SK-N-SH (cell line): ENCODE results near the gene MUC5B. TPM values are rescaled to one million over a fixed set of nuclear protein-coding genes. Genes with fewer than 3 reads are reported as not detected.

Experiments used
- CTCF ChIA-PET: fragments of 300-600, 350-600 bp; formaldehyde crosslinking; extraction: SDS; loops from one replicate; lab custom pipeline; 2021; lab: Yijun Ruan, JAX
- POLR2A ChIA-PET: fragments of 350-600 bp; sonication (Branson Sonifier 250); formaldehyde crosslinking; extraction: SDS; loops from one replicate; lab custom pipeline; 2020; ENCODE audit warnings: antibody characterized with exemption, inconsistent platforms; lab: Yijun Ruan, JAX
- DNase-seq: peaks from one replicate; pipeline ENCODE4 v3.0.0; 2012
- H2AFZ ChIP-seq: fragments of 200-600 bp; sonication (generic); 2 replicates; pipeline ENCODE4 v1.8.1; 2016; ENCODE audit warnings: antibody characterized with exemption, mild to moderate bottlenecking, low read depth
- H3F3A ChIP-seq: fragments of 200-600 bp; sonication (generic); replicated peaks from 2 replicates; pipeline ENCODE3; 2016; ENCODE audit warnings: antibody characterized with exemption, mild to moderate bottlenecking; ENCODE audit not compliant: insufficient read depth
- H3K27ac ChIP-seq, 2 experiments: fragments of 200-500 bp in 1 of 2; fragments of 200-600 bp in 1 of 2; sonication (Bioruptor generic) in 1 of 2; sonication (generic), shearing (Covaris generic) in 1 of 2; 2 replicates each; pipeline versions ENCODE4 v1.5.1 to v1.6.1; 2014 to 2016; ENCODE audit warnings: low read depth in 2 of 2, inconsistent platforms in 1 of 2, low read length in 1 of 2, mild to moderate bottlenecking in 1 of 2, mixed read lengths in 1 of 2
- H3K27me3 ChIP-seq: fragments of 200-600 bp; sonication (generic), shearing (Covaris generic); 2 replicates; pipeline ENCODE4 v1.6.1; 2016; ENCODE audit warnings: mixed run types; ENCODE audit not compliant: insufficient read depth
- H3K36me3 ChIP-seq, 2 experiments: fragments of 200-500 bp in 1 of 2; fragments of 200-600 bp in 1 of 2; sonication (Bioruptor generic) in 1 of 2; sonication (generic) in 1 of 2; replicated peaks in 1 of 2; 2 replicates each; pipeline versions ENCODE3 to v1.5.1; 2014 to 2016; ENCODE audit warnings: low read length in 1 of 2, mild to moderate bottlenecking in 1 of 2; ENCODE audit not compliant: insufficient read depth in 2 of 2, control insufficient read depth in 1 of 2
- H3K4me1 ChIP-seq, 2 experiments: fragments of 200-500 bp in 1 of 2; fragments of 200-600 bp in 1 of 2; sonication (Bioruptor generic) in 1 of 2; sonication (generic), shearing (Covaris generic) in 1 of 2; 2 replicates each; pipeline versions ENCODE4 v1.5.1 to v1.6.1; 2014 to 2016; ENCODE audit warnings: low read depth in 1 of 2, low read length in 1 of 2, mixed run types in 1 of 2; ENCODE audit not compliant: insufficient read depth in 2 of 2, control insufficient read depth in 1 of 2
- H3K4me2 ChIP-seq: fragments of 200-600 bp; sonication (generic), shearing (Covaris generic); 2 replicates; pipeline ENCODE4 v1.6.1; 2017; ENCODE audit warnings: mixed run types
- H3K4me3 ChIP-seq, 2 experiments: fragments of 200-500 bp in 1 of 2; fragments of 200-600 bp in 1 of 2; sonication (Bioruptor generic) in 1 of 2; sonication (generic), shearing (Covaris generic) in 1 of 2; 2 replicates each; pipeline versions ENCODE4 v1.5.1 to v1.8.1; 2014 to 2016; ENCODE audit warnings: low read depth in 2 of 2, inconsistent platforms in 1 of 2, low read length in 1 of 2, mild to moderate bottlenecking in 1 of 2, mixed read lengths in 1 of 2, moderate library complexity in 1 of 2
- H3K79me2 ChIP-seq: fragments of 200-600 bp; sonication (generic); 2 replicates; pipeline ENCODE4 v1.8.1; 2017; ENCODE audit warnings: mild to moderate bottlenecking; ENCODE audit not compliant: insufficient read depth
- H3K9ac ChIP-seq: fragments of 200-600 bp; sonication (generic); 2 replicates; pipeline ENCODE4 v1.6.1; 2017; ENCODE audit warnings: mixed run types
- H3K9me2 ChIP-seq: fragments of 200-600 bp; sonication (generic); 2 replicates; pipeline ENCODE4 v1.6.1; 2017; ENCODE audit warnings: mixed run types
- H3K9me3 ChIP-seq: fragments of 200-600 bp; sonication (generic); 2 replicates; pipeline ENCODE4 v1.6.1; 2017; ENCODE audit warnings: mixed run types, mild to moderate bottlenecking, moderate library complexity
- H4K20me1 ChIP-seq: fragments of 200-600 bp; sonication (generic); 2 replicates; pipeline ENCODE4 v1.6.1; 2017; ENCODE audit warnings: mild to moderate bottlenecking, mixed run types; ENCODE audit not compliant: insufficient read depth
- EP300 ChIP-seq, 2 experiments: IDR thresholded peaks; 2 replicates each; pipeline versions ENCODE4 v1.4.0 to v1.6.1; 2012; ENCODE audit warnings: borderline replicate concordance in 1 of 2, low read depth in 1 of 2, low read length in 1 of 2
- EZH2phosphoT487 ChIP-seq: fragments of 200-600 bp; sonication (generic); IDR thresholded peaks from 2 replicates; pipeline ENCODE4 v1.6.1; 2017; ENCODE audit warnings: low read depth, mixed run types, mild to moderate bottlenecking, antibody characterized with exemption, moderate library complexity, borderline replicate concordance
- FOXJ3 ChIP-seq: sonication (generic); formaldehyde crosslinking; IDR thresholded peaks from 2 replicates; pipeline ENCODE4 v1.5.1; 2020; ENCODE audit warnings: mild to moderate bottlenecking, missing genetic modification reagents
- FOXM1 ChIP-seq: IDR thresholded peaks from 2 replicates; pipeline ENCODE4 v1.4.0; 2012; ENCODE audit warnings: low read depth, mild to moderate bottlenecking
- GABPA ChIP-seq: IDR thresholded peaks from 2 replicates; pipeline ENCODE4 v1.4.0; 2012; ENCODE audit warnings: low read depth, mild to moderate bottlenecking
- GATA2 ChIP-seq: sonication (generic); formaldehyde crosslinking; IDR thresholded peaks from 2 replicates; pipeline ENCODE4 v1.5.0; 2020; ENCODE audit warnings: mild to moderate bottlenecking, missing genetic modification reagents
- JUND ChIP-seq: IDR thresholded peaks from 2 replicates; pipeline ENCODE4 v1.4.0; 2012
- MAX ChIP-seq: IDR thresholded peaks from 2 replicates; pipeline ENCODE4 v1.4.0; 2012; ENCODE audit warnings: low read depth
- MEF2A ChIP-seq: IDR thresholded peaks from 2 replicates; pipeline ENCODE4 v1.4.0; 2012; ENCODE audit warnings: low read depth, borderline replicate concordance
- MXI1 ChIP-seq: IDR thresholded peaks from 2 replicates; pipeline ENCODE4 v1.6.1; 2012; ENCODE audit warnings: mild to moderate bottlenecking, low read depth, low read length, improper control_type of control experiment
- NRF1 ChIP-seq: IDR thresholded peaks from 2 replicates; pipeline ENCODE4 v1.6.1; 2012; ENCODE audit warnings: low read depth, mild to moderate bottlenecking, low read length
- POLR2AphosphoS5 ChIP-seq: IDR thresholded peaks from 2 replicates; pipeline ENCODE4 v1.6.1; 2012; ENCODE audit warnings: low read depth, low read length
- RFX5 ChIP-seq: IDR thresholded peaks from 2 replicates; pipeline ENCODE4 v1.6.1; 2012; ENCODE audit warnings: mild to moderate bottlenecking, improper control_type of control experiment, low read length
- SIN3A ChIP-seq: IDR thresholded peaks from 2 replicates; pipeline ENCODE4 v1.6.1; 2012; ENCODE audit warnings: low read depth, mild to moderate bottlenecking, low read length, moderate library complexity, borderline replicate concordance
- SMC3 ChIP-seq: IDR thresholded peaks from 2 replicates; pipeline ENCODE4 v1.6.1; 2012; ENCODE audit warnings: low read depth, low read length, improper control_type of control experiment
- TAF1 ChIP-seq: IDR thresholded peaks from 2 replicates; pipeline ENCODE4 v1.6.1; 2012; ENCODE audit warnings: low read depth, mild to moderate bottlenecking, low read length, moderate library complexity, borderline replicate concordance
- TCF12 ChIP-seq: IDR thresholded peaks from 2 replicates; pipeline ENCODE4 v1.4.0; 2012
- USF2 ChIP-seq: fragments of 150-350 bp; IDR thresholded peaks from 2 replicates; pipeline ENCODE4 v1.6.1; 2017; ENCODE audit warnings: antibody characterized with exemption, low read length, low read depth, borderline replicate concordance
- WGBS: methylation state at CpG from one replicate; pipeline ENCODE4 v1.1.6; 2017; ENCODE audit warnings: low lambda C conversion rate; 5-methylcytosine and 5-hydroxymethylcytosine counted together
- polyA plus RNA-seq, 3 experiments: library from polyadenylated mRNA; depleted of rRNA; stranded (reverse); fragments of >200 nt; gene quantifications; 2 replicates each; pipeline ENCODE4 v1.2.3, GENCODE V29; 2012
- TF ChIP-seq, protein P1 (sequence below): IDR thresholded peaks from 2 replicates; pipeline ENCODE4; 2012

Gene MUC5B
- polyA plus RNA-seq, 1 of the 3 experiments (the other 2 are of a cell fraction) = not detected

- Histone ChIP-seq H3F3A (no peaks in the 10 kb centered on the region), H2AFZ (no peak overlapping the region), H3K4me1 (peaks cover 0 to 19% of the 10 kb centered on the region in 2 experiments; a peak in 1 of 4 replicates), H3K79me2 (no peaks in the 10 kb centered on the region), H3K9ac (no peak overlapping the region), H3K4me3 (no peak overlapping the region), H3K9me2 (no peaks in the 10 kb centered on the region), H3K9me3 (no peaks in the 10 kb centered on the region), H3K36me3 (peaks cover 0 to 53% of the 10 kb centered on the region in 2 experiments), H3K27me3 (no peaks in the 10 kb centered on the region), H3K4me2 (no peak overlapping the region), H3K27ac (peak overlapping the region in 1 of 2 experiments; percentile 81; a peak in 1 of 4 replicates), H4K20me1 (no peaks in the 10 kb centered on the region)
- no peak for TF ChIP-seq USF2
- TF ChIP-seq EP300 (IDR thresholded peaks at IDR 0.05; ENCODE audit: borderline replicate concordance in 1 of 2, low read depth in 1 of 2, low read length in 1 of 2) = peak in 1 of 2 experiments; percentile 35; a peak in 1 of 4 replicates
- CTCF ChIA-PET = interaction anchor here (1.4 kb wide), 1 partner anchor 298 kb away, joined by 5 read pairs; no protein-coding TSS in a partner anchor
- whole genome bisulfite sequencing = 91% methylated on average over 24 of the region's 32 CpGs
- POLR2A ChIA-PET = interaction anchor here (1.2 kb wide), 1 partner anchor 13 kb away, joined by 3 read pairs; no protein-coding TSS in a partner anchor
- peak; percentile 58 for DNase-seq
Measured at GRCh38 chr11:1276041-1276790, 53.4 kb downstream of the MUC5B start.

GRCh38 chr11:1276866-1277615 is 54.2 kb downstream of the MUC5B start:
- ChIA-PET POLR2A (interaction anchor here (1.2 kb wide), 1 partner anchor 14 kb away, joined by 3 read pairs; no protein-coding TSS in a partner anchor), CTCF (interaction anchor here (1.4 kb wide), 1 partner anchor 297 kb away, joined by 5 read pairs; no protein-coding TSS in a partner anchor)
- DNase-seq = no peak
- no peak overlapping the region for H3K4me3 ChIP-seq
- no peaks in the 10 kb centered on the region for H3K9me3 ChIP-seq
- TF ChIP-seq TCF12 = no peak
- TF ChIP-seq EZH2phosphoT487 = no peak
- no peak for TF ChIP-seq TAF1
- TF ChIP-seq SMC3 = no peak
- TF ChIP-seq USF2 = no peak
- TF ChIP-seq FOXM1 = no peak
- no peak for TF ChIP-seq POLR2AphosphoS5
- no peak for TF ChIP-seq MEF2A
- no peak for TF ChIP-seq MAX
- TF ChIP-seq JUND = no peak
- no peak for TF ChIP-seq RFX5
- TF ChIP-seq NRF1 = no peak
- no peak for TF ChIP-seq FOXJ3 (CRISPR knock-in tag)
- TF ChIP-seq GABPA = no peak
- no peak for TF ChIP-seq GATA2
- TF ChIP-seq, protein P1, sequence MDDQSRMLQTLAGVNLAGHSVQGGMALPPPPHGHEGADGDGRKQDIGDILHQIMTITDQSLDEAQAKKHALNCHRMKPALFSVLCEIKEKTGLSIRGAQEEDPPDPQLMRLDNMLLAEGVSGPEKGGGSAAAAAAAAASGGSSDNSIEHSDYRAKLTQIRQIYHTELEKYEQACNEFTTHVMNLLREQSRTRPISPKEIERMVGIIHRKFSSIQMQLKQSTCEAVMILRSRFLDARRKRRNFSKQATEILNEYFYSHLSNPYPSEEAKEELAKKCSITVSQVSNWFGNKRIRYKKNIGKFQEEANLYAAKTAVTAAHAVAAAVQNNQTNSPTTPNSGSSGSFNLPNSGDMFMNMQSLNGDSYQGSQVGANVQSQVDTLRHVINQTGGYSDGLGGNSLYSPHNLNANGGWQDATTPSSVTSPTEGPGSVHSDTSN = no peak
- TF ChIP-seq SIN3A = no peak
- no peak for TF ChIP-seq MXI1
- TF ChIP-seq, all 33 proteins: peak for 0
- Histone ChIP-seq H3F3A (peaks cover 1% of the 10 kb centered on the region), H2AFZ (no peak overlapping the region), H3K4me2 (no peak overlapping the region), H3K9ac (no peak overlapping the region), H3K4me1 (peaks cover 0 to 19% of the 10 kb centered on the region in 2 experiments; a peak in 1 of 4 replicates), H3K27me3 (no peaks in the 10 kb centered on the region), H3K79me2 (no peaks in the 10 kb centered on the region), H4K20me1 (no peaks in the 10 kb centered on the region), H3K27ac (peak overlapping the region in 1 of 2 experiments; percentile 81; a peak in 1 of 4 replicates), H3K36me3 (peaks cover 0 to 61% of the 10 kb centered on the region in 2 experiments), H3K9me2 (no peaks in the 10 kb centered on the region)
- 97% methylated on average over 28 of the region's 37 CpGs for WGBS
